MM.1S (cell line): ENCODE results near the gene SLC29A1.

Source experiments
- DNase-seq: peaks from one replicate; pipeline ENCODE4 v3.0.0-alpha.2; 2015
- H2AFZ ChIP-seq: fragments of 300-600 bp; sonication (generic); 2 replicates; pipeline ENCODE4 v1.6.0; 2016; ENCODE audit warnings: antibody characterized with exemption, low read length
- H3F3A ChIP-seq: fragments of 300-600 bp; sonication (generic); 2 replicates; pipeline ENCODE4 v1.6.1; 2016; ENCODE audit warnings: mild to moderate bottlenecking, antibody characterized with exemption, low read length, moderate library complexity, mixed read lengths; ENCODE audit not compliant: insufficient read depth
- H3K27ac ChIP-seq: fragments of 300-600 bp; sonication (generic); 2 replicates; pipeline ENCODE4 v1.5.1; 2016; ENCODE audit warnings: mild to moderate bottlenecking, low read length
- H3K27me3 ChIP-seq: fragments of 300-600 bp; sonication (generic); replicated peaks from 2 replicates; pipeline ENCODE4 v1.6.0; 2016; ENCODE audit warnings: low read length; ENCODE audit not compliant: insufficient read depth
- H3K36me3 ChIP-seq: fragments of 300-600 bp; sonication (generic); replicated peaks from 2 replicates; pipeline ENCODE4 v1.6.1; 2016; ENCODE audit warnings: mild to moderate bottlenecking, low read length, mixed read lengths; ENCODE audit not compliant: insufficient read depth
- H3K4me1 ChIP-seq: fragments of 300-600 bp; sonication (generic); 2 replicates; pipeline ENCODE4 v1.6.1; 2016; ENCODE audit warnings: low read length, mixed read lengths
- H3K4me2 ChIP-seq: fragments of 300-600 bp; sonication (generic); 2 replicates; pipeline ENCODE4 v1.6.0; 2016; ENCODE audit warnings: low read depth, low read length
- H3K4me3 ChIP-seq: fragments of 300-600 bp; sonication (generic); 2 replicates; pipeline ENCODE4 v1.5.1; 2016; ENCODE audit warnings: low read length, mixed read lengths
- H3K79me2 ChIP-seq: fragments of 300-600 bp; sonication (generic); 2 replicates; pipeline ENCODE4 v1.6.1; 2016; ENCODE audit warnings: mixed run types, low read length, mixed read lengths
- H3K9ac ChIP-seq: fragments of 300-600 bp; sonication (generic); 2 replicates; pipeline ENCODE4 v1.6.1; 2016; ENCODE audit warnings: low read length, mixed read lengths
- H3K9me2 ChIP-seq: fragments of 300-600 bp; sonication (generic); replicated peaks from 2 replicates; pipeline ENCODE4 v1.6.1; 2016; ENCODE audit warnings: mild to moderate bottlenecking, low read length, mixed read lengths; ENCODE audit not compliant: insufficient read depth
- H3K9me3 ChIP-seq: fragments of 300-600 bp; sonication (generic); replicated peaks from 2 replicates; pipeline ENCODE4 v1.6.1; 2016; ENCODE audit warnings: mild to moderate bottlenecking, low read length, mixed read lengths; ENCODE audit not compliant: insufficient read depth
- H4K20me1 ChIP-seq: fragments of 300-600 bp; sonication (generic); 2 replicates; pipeline ENCODE4 v1.6.1; 2016; ENCODE audit warnings: mild to moderate bottlenecking, low read length, moderate library complexity, mixed read lengths; ENCODE audit not compliant: insufficient read depth
- EZH2 ChIP-seq: fragments of 300-600 bp; sonication (generic); optimal IDR thresholded peaks from 2 replicates; pipeline ENCODE3; 2017; ENCODE audit warnings: low read depth, mild to moderate bottlenecking, antibody characterized with exemption, low read length, mixed read lengths
- EZH2phosphoT487 ChIP-seq: fragments of 300-600 bp; sonication (generic); IDR thresholded peaks from 2 replicates; pipeline ENCODE4 v1.6.1; 2018; ENCODE audit warnings: antibody characterized with exemption, low read length
- TF ChIP-seq, protein P1 (sequence below): fragments of 300-600 bp; sonication (generic); IDR thresholded peaks from 2 replicates; pipeline ENCODE4 v1.5.1; 2016; ENCODE audit warnings: antibody characterized with exemption, low read length, mixed read lengths

Gene SLC29A1

DNA sequence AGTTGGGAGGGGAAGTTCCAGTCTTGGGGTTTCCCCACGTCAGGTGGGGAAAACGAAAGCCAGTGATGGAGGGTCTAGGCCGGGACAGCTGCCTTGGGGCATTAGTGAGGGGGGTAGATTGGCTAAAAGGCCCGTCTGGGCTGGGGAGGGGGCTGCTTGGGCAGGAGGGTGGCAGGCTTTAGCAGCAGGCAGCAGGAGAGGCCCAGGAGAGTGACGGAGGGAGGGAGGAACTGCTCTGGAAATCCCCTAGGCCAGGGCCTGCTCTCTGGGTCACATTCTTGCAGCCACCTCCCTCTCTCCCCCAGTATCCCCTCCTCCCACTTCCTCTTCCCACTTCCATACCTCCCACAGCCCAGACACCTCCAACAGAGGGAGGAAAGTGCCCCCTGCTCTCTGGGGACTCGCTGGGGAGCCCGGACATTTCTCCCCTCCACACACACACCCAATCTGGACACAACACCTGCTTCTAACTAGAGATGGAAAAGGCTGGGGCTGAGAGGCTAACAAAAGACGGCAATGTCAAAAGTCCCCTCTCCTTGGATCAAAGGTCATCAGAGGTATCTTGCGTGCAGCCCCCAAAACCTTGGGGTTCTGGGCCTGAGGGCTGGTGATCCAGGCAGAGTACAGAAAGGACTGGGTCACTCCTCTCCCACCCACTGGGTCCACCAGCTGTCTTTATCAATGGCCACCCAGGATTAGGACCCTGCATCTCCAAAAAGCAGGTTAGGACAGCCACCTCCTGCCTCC, 40.1 kb downstream of the SLC29A1 start:
- H3K9me2 ChIP-seq = no peaks in the 10 kb centered on the region
- peak overlapping the region; percentile 92 for H3K4me2 ChIP-seq
- H3K27ac ChIP-seq = peak overlapping the region; percentile 91
- no peaks in the 10 kb centered on the region for H4K20me1 ChIP-seq
- peaks cover 51% of the 10 kb centered on the region for H3K79me2 ChIP-seq
- H3K9ac ChIP-seq = peak overlapping the region; percentile 83
- H3K4me1 ChIP-seq = peaks cover 35% of the 10 kb centered on the region
- H3K4me3 ChIP-seq = peak overlapping the region; percentile 95
- H2AFZ ChIP-seq = peak overlapping the region; percentile 42
- H3K36me3 ChIP-seq = no peaks in the 10 kb centered on the region; the same call in 1 of the 2 replicates
- H3K27me3 ChIP-seq = peaks cover 2% of the 10 kb centered on the region; the same call in 1 of the 2 replicates
- peak; percentile 49 for DNase-seq
- H3K9me3 ChIP-seq = no peaks in the 10 kb centered on the region
- TF ChIP-seq EZH2 = no peak
- no peak for TF ChIP-seq EZH2phosphoT487
- TF ChIP-seq, protein P1, sequence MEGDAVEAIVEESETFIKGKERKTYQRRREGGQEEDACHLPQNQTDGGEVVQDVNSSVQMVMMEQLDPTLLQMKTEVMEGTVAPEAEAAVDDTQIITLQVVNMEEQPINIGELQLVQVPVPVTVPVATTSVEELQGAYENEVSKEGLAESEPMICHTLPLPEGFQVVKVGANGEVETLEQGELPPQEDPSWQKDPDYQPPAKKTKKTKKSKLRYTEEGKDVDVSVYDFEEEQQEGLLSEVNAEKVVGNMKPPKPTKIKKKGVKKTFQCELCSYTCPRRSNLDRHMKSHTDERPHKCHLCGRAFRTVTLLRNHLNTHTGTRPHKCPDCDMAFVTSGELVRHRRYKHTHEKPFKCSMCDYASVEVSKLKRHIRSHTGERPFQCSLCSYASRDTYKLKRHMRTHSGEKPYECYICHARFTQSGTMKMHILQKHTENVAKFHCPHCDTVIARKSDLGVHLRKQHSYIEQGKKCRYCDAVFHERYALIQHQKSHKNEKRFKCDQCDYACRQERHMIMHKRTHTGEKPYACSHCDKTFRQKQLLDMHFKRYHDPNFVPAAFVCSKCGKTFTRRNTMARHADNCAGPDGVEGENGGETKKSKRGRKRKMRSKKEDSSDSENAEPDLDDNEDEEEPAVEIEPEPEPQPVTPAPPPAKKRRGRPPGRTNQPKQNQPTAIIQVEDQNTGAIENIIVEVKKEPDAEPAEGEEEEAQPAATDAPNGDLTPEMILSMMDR = no peak
- H3F3A ChIP-seq = peaks cover 52% of the 10 kb centered on the region

- H3K79me2 ChIP-seq = peaks cover 51% of the 10 kb centered on the region
- peak overlapping the region; percentile 83 for H3K9ac ChIP-seq
- H3K9me2 ChIP-seq = no peaks in the 10 kb centered on the region
- peak overlapping the region; percentile 92 for H3K4me2 ChIP-seq
- peaks cover 46% of the 10 kb centered on the region for H3F3A ChIP-seq
- TF ChIP-seq EZH2phosphoT487 = no peak
- TF ChIP-seq, protein P1 = no peak
- TF ChIP-seq EZH2 = no peak
- H3K4me3 ChIP-seq = peak overlapping the region; percentile 95
- H3K4me1 ChIP-seq = peaks cover 35% of the 10 kb centered on the region
- H4K20me1 ChIP-seq = no peaks in the 10 kb centered on the region
- DNase-seq = peak; percentile 64
- H3K36me3 ChIP-seq = no peaks in the 10 kb centered on the region; the same call in 1 of the 2 replicates
- peak overlapping the region; percentile 91 for H3K27ac ChIP-seq
- H3K9me3 ChIP-seq = no peaks in the 10 kb centered on the region
- H3K27me3 ChIP-seq = peaks cover 11% of the 10 kb centered on the region
- H2AFZ ChIP-seq = peak overlapping the region; percentile 54; the same call in 1 of the 2 replicates
These were observed 41.0 kb downstream of the SLC29A1 start for GRCh38 chr6:44264154-44265006.

- H3K36me3 ChIP-seq = no peaks in the 10 kb centered on the region; the same call in 1 of the 2 replicates
- H3K9ac ChIP-seq = peak within 1 kb of the TSS; percentile 83
- no peaks in the 10 kb centered on the region for H4K20me1 ChIP-seq
- peaks cover 50% of the 10 kb centered on the region for H3K79me2 ChIP-seq
- peaks cover 35% of the 10 kb centered on the region for H3K4me1 ChIP-seq
- H3K4me2 ChIP-seq = peak within 1 kb of the TSS; percentile 92
- DNase-seq = peak; percentile 84
- no peaks in the 10 kb centered on the region for H3K9me3 ChIP-seq
- H3F3A ChIP-seq = peaks cover 39% of the 10 kb centered on the region
- no peaks in the 10 kb centered on the region for H3K9me2 ChIP-seq
- peak within 1 kb of the TSS; percentile 54 for H2AFZ ChIP-seq
- TF ChIP-seq EZH2phosphoT487 = no peak
- TF ChIP-seq, protein P1 = peak; percentile 42
- peak within 1 kb of the TSS; percentile 91; the same call in 1 of the 2 replicates for H3K27ac ChIP-seq
- peaks cover 18% of the 10 kb centered on the region for H3K27me3 ChIP-seq
- peak within 1 kb of the TSS; percentile 95 for H3K4me3 ChIP-seq
These were observed 41.8 kb downstream of the SLC29A1 start, which contains the start of gene NFKBIE for GRCh38 chr6:44265007-44265721. TSS of gene NFKBIE (minus strand) at chr6:44265551. CDS start at chr6:44265346, 205 bp downstream.
